DMS79 treated with DMSO at 0.1 percent for 48 hours (cell line): ENCODE measurements around the gene EFCAB11.

Experiments
- DNase-seq: peaks from one replicate; lab custom pipeline; 2025; lab: John Stamatoyannopoulos, UW

EFCAB11 gene

GRCh38 chr14:89866458-89866857 is 88.1 kb downstream of the EFCAB11 start:
- DNase-seq: no peak

DNA sequence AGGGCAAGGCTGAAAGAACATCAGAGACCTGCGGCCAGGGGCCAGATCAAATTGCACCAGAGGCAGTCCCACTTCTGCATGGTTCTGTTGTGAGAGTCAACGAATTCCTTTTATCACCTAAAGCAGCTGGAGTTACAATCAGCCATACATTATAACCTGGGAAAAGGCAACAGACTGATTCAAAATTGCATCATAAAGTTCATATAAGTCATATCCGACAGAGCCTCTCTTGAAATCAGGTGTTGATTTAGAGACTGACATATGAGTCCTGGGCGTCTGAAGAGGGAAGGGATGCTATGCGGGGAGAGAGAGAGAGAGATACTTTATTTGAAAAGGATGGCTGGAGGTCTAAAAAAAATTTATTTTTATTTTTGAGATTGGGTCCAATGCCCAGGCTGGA is 89.4 kb downstream of the EFCAB11 start:
- no peak for DNase-seq

- DNase-seq: no peak
Measured at GRCh38 chr14:89862856-89863255, 91.7 kb downstream of the EFCAB11 start.

GRCh38 chr14:89861630-89862029 is 92.9 kb downstream of the EFCAB11 start:
- DNase-seq: no peak

- DNase-seq: no peak
Measured at GRCh38 chr14:89858089-89858488, 96.4 kb downstream of the EFCAB11 start.

DNA sequence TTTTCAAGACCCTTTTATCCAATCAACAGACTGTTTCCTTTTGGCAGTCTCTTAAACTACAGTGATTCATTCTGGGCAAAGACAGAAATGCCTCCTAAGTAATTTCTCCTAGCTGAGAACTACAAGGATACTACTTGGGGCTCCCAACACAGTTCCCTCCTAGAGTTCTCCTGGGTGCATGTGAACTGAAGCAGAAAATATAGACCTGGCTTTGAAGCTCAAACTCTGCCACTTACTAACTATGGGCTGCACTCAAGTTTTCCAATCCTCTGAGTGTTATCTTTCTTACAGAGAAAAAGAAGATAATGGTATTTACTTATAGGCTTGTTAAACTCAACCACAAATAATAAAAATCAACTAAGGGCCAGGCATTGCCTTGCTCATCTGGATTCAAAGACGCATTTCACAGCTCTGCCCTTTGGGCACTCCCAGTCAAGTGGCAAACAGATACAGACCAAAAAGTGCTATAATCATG is 97.6 kb downstream of the EFCAB11 start:
- DNase-seq: peak; percentile 66

- no peak for DNase-seq
Measured at GRCh38 chr14:89855961-89856656, 98.4 kb downstream of the EFCAB11 start.

DNA sequence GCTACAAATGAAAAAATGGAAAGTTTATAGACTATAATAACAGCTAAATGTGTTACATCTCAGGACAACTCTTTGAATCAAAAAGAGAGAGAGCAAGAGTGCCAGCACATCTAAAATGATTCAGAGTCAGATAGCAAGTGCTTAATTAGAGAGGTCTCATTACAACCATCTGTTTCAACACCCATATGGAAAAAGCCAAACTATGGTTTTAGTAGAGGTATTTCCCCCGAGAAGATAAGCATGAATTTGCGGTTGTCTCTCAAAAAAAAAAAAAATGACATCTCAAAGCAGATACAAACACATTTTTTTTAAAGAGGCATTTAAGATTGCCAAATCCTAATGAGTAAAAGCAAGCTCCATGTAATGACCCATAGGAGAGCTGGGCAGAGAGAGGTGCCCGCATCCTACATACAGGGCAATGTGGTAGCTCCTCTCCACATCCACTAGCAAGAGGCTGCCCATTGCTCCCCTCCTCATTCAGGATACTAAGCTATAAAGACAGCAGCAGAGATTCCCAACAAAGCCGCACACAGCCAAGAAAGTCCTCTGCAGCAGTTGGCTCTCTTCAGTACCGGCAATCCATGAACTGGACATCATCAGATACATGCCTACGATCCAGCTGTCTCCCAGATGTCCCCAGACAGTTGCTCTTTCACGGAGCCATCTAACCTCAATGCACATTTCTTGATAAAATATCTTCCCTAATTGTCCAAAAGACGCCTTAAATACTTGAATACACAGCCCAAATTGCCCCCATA is 100.4 kb downstream of the EFCAB11 start:
- DNase-seq: no peak

GRCh38 chr14:89851106-89851505 is 103.4 kb downstream of the EFCAB11 start:
- peak; percentile 83 for DNase-seq

DNA sequence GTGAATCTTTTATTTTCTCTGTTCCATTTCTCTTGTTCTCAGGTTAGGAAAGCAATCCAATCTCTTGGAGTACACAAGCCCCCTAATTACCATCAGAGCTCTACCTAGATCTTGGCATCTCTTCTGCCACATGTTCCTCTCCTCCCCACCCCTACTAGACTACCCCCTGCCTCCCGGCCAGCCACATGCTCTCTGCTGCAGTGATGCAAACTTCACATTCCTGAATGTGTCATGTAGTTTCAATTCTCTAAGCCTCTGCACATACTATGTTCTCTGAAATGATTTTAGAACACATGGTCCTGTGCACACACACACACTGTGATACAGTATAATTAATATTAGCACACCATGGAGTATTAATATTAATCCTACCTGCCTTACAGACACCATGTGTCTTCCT is 104.6 kb downstream of the EFCAB11 start:
- no peak for DNase-seq

GRCh38 chr14:89848165-89848564 is 106.4 kb downstream of the EFCAB11 start:
- no peak for DNase-seq

DNA sequence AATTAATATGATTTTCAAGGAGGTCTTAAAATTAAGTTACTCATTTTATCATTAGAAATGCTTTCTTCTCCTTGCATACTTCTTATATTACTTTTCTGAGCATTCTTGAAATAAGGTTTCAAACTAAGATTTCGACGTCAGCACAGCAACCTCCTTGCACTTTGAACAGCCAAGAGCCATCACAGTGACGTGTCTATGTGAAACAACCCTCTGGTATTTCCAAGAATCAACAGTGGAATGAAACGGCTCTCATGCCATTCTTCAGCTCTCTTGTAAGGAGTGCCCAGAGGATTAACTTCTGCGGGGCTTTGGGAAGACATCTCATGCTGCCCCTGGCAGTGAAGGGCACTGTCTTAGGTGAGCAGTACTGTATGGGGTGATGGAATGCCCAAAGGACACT is 109.2 kb downstream of the EFCAB11 start:
- no peak for DNase-seq

DNA sequence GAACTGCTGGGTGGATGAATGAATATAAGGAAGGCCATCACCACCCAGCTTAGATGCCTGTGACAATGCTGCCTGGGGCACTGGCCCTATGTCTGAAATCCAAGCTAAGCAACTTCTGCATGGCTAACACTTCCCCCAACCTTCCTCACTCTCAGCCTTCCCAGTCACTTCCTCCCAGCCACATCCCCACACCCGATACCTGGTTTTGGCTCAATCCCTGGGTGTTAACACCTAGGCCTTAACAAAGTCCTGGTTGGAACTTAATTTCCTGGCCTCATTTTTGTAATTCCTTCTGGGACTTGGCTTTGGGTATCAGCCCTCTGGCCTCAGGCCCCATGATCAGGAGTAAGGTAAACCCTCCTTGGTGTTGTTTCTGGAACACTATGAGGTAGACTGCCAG is 110.0 kb downstream of the EFCAB11 start:
- no peak for DNase-seq

DNA sequence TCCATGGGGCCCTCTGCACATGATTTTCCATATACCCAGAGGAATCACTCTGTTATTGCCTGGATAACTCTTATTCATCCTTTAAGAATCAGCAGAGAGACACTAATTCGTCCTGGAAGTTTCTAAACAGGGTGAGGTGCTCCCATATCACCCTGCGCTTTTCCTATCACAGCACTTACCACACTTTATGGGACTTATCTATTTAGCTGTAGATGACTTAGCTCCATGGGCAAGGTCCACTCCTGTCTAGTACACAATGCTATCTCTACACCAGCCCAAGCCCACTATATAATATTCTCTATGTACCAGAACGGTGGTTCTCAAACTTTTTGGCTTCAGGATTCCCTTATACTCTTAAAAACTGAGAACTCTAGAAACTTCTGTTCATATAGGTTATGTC is 111.7 kb downstream of the EFCAB11 start:
- no peak for DNase-seq

- no peak for DNase-seq
Measured at GRCh38 chr14:89841851-89842250, 112.7 kb downstream of the EFCAB11 start.

DNA sequence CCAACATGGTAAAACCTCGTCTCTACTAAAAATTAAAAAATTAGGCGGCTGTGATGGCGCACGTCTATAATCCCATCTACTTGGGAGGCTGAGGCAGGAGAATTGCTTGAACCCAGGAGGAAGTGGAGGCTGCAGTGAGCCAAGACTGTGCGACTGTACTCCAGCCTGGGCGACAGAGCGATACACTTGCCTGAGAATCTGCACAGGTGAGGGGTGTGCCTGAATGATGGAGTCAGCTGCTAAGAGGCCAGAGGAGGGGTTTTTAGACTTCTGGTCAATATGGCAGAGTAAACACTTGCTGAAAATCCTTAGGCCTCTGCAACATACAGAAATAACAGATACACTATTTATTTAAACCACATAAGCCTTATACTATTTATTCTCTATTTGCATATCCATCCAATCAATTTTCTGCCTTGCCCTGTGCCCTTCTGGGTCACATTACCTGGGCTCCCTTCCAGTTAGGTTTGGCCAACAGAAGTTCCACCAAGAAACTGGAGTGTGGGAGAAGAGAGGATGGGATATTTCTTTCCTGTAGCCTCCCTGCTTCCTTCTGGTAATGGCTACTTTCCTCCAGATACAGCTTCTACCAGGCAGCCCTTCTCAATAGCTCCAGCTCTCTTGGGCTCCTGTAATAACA is 117.6 kb downstream of the EFCAB11 start:
- DNase-seq: no peak

GRCh38 chr14:89833661-89834060 is 120.9 kb downstream of the EFCAB11 start:
- no peak for DNase-seq

DNA sequence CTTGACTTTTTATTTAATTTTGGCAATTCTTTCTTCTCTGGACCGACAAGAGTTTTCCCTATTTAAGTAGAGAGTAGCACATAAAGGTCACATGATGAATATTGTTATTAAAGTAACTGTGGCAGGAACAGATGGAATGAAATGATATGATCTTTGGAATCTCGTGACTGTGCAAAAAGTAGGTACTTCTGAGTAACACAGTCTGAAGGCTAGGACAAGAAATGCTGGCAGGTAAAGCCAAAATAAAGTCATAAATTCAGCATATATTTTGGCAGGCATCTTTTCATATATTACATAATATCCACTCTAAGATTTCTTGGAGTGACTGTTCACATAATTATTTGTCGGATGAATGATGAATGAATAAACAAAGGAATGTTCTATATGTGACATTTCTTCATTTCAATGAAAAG is 121.4 kb downstream of the EFCAB11 start:
- DNase-seq: no peak

DNA sequence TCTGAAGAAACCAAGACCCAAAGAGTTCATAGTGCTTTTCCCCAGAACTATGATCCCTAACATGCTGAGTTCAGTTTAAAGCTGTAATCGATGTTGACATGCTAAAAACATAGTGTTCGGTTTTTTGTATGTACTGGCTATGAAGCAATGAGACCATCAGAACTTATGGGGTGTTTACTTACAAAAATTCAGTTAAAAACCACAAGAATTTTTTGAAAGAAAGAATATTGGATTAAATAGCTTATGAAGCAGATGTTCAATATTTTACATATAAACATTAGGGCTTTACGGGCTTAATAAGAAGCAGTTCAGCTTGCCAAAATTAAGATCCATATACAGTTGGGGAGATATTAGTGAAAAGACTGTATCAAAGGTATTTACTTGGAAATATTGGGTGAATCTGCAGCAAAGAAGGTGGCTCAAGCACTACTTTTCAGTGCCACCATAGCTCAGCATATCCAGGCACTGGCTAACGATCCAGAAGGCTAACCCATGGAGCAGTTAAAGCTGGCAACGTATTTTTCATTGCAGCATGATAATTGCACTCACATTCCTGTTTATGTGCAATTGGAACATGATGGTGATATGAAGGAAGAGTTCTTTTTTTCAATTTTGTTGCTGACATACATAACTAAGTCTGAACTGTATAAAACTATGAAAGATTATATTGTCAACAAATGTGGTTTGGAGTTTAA is 125.9 kb downstream of the EFCAB11 start:
- DNase-seq: no peak

DNA sequence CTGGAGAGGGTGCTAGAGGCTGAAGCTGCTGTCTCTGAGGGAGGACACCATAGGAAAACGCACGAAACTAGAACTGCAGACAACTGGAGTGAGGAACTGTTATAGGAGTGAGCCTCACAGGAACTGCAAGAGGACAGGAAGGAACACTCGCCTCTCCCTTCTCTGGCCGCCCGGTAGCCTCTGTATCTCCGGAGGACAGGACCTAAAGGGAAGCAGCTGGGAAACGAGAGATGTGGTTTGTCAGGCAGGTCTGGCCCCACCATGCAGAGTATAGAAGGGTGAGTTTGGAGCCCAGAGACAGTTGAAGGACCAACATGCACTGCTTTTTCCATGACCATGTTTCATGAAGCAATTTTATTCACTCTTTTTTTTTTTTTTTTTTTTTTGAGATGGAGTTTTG is 127.3 kb downstream of the EFCAB11 start:
- no peak for DNase-seq

DNA sequence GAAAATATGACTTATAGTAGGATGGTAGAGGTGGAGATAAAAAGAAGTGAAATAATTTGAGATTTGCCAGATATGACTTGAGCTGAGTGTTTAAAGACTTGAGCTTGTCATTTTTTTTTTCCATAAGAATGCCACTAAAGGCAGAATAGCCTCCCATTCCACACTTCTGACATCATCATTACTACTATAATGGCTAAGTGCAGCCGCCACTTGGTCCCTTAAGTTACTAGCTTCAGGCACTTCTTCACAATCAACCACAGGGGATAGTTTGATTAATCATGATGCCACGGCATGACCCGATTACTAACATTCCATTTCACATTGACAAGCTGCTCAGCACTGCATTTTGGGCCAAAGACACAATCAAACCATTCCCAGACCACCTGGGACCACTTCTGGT is 127.9 kb downstream of the EFCAB11 start:
- DNase-seq: no peak

DNA sequence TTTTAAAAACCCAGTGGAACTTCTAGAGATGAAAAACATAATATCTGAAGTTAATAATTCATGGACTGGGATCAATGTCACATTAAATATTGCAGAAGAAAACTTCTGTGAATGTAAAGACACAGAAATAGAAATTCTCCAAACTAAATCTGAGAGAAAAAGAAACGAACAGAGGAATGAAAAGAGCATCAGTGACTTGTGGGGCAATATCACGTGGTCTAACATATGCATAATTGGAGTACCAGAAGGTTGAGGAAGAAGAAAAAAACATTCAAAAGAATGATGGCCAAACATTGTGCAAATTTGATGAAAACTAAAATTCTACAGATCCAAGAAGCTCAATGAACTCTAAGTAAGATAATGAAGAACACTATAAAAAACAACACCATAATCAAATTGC is 130.8 kb downstream of the EFCAB11 start:
- no peak for DNase-seq
